WTC11 (cell line): ENCODE measurements around the gene CSN3.

Experiments
- ESRRA ChIP-seq: sonication (generic); formaldehyde crosslinking; IDR thresholded peaks from 2 replicates; pipeline ENCODE4 v1.8.1; 2022; ENCODE audit warnings: mild to moderate bottlenecking, missing genetic modification reagents, borderline replicate concordance
- GABPB1 ChIP-seq: sonication (generic); formaldehyde crosslinking; IDR thresholded peaks from 2 replicates; pipeline ENCODE4 v1.8.1; 2023; ENCODE audit warnings: mild to moderate bottlenecking, missing genetic modification reagents
- MYBL2 ChIP-seq: sonication (generic); formaldehyde crosslinking; IDR thresholded peaks from 2 replicates; pipeline ENCODE4 v1.8.1; 2023; ENCODE audit warnings: mild to moderate bottlenecking, moderate library complexity, missing genetic modification reagents
- NR1H2 ChIP-seq: sonication (generic); formaldehyde crosslinking; IDR thresholded peaks from 2 replicates; pipeline ENCODE4 v1.9.0; 2021; ENCODE audit warnings: mild to moderate bottlenecking, moderate library complexity, missing genetic modification reagents
- RELA ChIP-seq: sonication (generic); formaldehyde crosslinking; IDR thresholded peaks from 2 replicates; pipeline ENCODE4 v1.8.1; 2022; ENCODE audit warnings: missing genetic modification reagents, mild to moderate bottlenecking, borderline replicate concordance
- SMAD4 ChIP-seq: sonication (generic); formaldehyde crosslinking; IDR thresholded peaks from 2 replicates; pipeline ENCODE4 v1.8.0; 2022; ENCODE audit warnings: mild to moderate bottlenecking, missing genetic modification reagents
- ZBTB21 ChIP-seq: sonication (generic); formaldehyde crosslinking; IDR thresholded peaks from 2 replicates; pipeline ENCODE4 v1.8.1; 2023; ENCODE audit warnings: mild to moderate bottlenecking, missing genetic modification reagents, borderline replicate concordance
- ZNF263 ChIP-seq: sonication (generic); formaldehyde crosslinking; IDR thresholded peaks from 2 replicates; pipeline ENCODE4 v1.8.1; 2022; ENCODE audit warnings: low read depth, mild to moderate bottlenecking, moderate library complexity, missing genetic modification reagents
- TF ChIP-seq, protein P1 (sequence below): fragments of 200-600 bp; IDR thresholded peaks from 2 replicates; pipeline ENCODE4 v1.8.0; 2022; ENCODE audit warnings: antibody characterized with exemption
- TF ChIP-seq, protein P2 (sequence below): sonication (generic); formaldehyde crosslinking; IDR thresholded peaks from 2 replicates; pipeline ENCODE4 v1.8.1; 2023; ENCODE audit warnings: mild to moderate bottlenecking, missing genetic modification reagents, moderate library complexity
- TF ChIP-seq, protein P3 (sequence below): sonication (generic); formaldehyde crosslinking; conservative IDR thresholded peaks from 2 replicates; pipeline ENCODE4 v1.8.1; 2023; ENCODE audit warnings: mild to moderate bottlenecking, low read depth, missing genetic modification reagents, moderate library complexity
- TF ChIP-seq, protein P4 (sequence below): sonication (generic); formaldehyde crosslinking; IDR thresholded peaks from 2 replicates; pipeline ENCODE4 v1.8.1; 2023; ENCODE audit warnings: mild to moderate bottlenecking, missing genetic modification reagents, moderate library complexity
- TF ChIP-seq, protein P5 (sequence below): sonication (generic); formaldehyde crosslinking; conservative IDR thresholded peaks from 2 replicates; pipeline ENCODE4 v1.8.1; 2022; ENCODE audit warnings: mild to moderate bottlenecking, missing genetic modification reagents

DNA sequence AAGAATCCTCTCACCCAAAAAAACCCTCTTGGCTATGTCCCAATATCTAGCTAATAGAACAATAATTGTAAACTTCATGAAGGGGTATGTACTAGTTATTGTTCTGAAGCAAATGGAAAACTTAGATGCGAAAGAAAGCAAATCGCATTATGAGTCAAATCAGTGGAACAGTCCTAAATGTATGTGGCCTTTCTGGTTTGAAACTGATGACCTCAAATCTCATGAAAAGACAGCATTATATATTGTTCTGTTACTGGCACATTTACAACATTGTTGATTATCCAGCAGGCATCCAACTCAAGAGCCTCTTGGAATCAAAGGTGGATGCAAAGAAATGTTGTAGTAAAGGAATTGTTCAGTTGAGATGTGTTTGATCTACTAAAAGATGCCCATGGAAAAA is 34.7 kb downstream of the CSN3 start:
- no peak for TF ChIP-seq GABPB1
- TF ChIP-seq, protein P1, sequence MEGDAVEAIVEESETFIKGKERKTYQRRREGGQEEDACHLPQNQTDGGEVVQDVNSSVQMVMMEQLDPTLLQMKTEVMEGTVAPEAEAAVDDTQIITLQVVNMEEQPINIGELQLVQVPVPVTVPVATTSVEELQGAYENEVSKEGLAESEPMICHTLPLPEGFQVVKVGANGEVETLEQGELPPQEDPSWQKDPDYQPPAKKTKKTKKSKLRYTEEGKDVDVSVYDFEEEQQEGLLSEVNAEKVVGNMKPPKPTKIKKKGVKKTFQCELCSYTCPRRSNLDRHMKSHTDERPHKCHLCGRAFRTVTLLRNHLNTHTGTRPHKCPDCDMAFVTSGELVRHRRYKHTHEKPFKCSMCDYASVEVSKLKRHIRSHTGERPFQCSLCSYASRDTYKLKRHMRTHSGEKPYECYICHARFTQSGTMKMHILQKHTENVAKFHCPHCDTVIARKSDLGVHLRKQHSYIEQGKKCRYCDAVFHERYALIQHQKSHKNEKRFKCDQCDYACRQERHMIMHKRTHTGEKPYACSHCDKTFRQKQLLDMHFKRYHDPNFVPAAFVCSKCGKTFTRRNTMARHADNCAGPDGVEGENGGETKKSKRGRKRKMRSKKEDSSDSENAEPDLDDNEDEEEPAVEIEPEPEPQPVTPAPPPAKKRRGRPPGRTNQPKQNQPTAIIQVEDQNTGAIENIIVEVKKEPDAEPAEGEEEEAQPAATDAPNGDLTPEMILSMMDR, result no peak
- no peak for TF ChIP-seq RELA (CRISPR knock-in tag)
- TF ChIP-seq, protein P2, sequence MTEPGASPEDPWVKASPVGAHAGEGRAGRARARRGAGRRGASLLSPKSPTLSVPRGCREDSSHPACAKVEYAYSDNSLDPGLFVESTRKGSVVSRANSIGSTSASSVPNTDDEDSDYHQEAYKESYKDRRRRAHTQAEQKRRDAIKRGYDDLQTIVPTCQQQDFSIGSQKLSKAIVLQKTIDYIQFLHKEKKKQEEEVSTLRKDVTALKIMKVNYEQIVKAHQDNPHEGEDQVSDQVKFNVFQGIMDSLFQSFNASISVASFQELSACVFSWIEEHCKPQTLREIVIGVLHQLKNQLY (CRISPR knock-in tag), result no peak
- TF ChIP-seq, protein P3, sequence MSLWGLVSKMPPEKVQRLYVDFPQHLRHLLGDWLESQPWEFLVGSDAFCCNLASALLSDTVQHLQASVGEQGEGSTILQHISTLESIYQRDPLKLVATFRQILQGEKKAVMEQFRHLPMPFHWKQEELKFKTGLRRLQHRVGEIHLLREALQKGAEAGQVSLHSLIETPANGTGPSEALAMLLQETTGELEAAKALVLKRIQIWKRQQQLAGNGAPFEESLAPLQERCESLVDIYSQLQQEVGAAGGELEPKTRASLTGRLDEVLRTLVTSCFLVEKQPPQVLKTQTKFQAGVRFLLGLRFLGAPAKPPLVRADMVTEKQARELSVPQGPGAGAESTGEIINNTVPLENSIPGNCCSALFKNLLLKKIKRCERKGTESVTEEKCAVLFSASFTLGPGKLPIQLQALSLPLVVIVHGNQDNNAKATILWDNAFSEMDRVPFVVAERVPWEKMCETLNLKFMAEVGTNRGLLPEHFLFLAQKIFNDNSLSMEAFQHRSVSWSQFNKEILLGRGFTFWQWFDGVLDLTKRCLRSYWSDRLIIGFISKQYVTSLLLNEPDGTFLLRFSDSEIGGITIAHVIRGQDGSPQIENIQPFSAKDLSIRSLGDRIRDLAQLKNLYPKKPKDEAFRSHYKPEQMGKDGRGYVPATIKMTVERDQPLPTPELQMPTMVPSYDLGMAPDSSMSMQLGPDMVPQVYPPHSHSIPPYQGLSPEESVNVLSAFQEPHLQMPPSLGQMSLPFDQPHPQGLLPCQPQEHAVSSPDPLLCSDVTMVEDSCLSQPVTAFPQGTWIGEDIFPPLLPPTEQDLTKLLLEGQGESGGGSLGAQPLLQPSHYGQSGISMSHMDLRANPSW (CRISPR knock-in tag), result no peak
- TF ChIP-seq ZNF263 (CRISPR knock-in tag), result no peak
- TF ChIP-seq, protein P4, sequence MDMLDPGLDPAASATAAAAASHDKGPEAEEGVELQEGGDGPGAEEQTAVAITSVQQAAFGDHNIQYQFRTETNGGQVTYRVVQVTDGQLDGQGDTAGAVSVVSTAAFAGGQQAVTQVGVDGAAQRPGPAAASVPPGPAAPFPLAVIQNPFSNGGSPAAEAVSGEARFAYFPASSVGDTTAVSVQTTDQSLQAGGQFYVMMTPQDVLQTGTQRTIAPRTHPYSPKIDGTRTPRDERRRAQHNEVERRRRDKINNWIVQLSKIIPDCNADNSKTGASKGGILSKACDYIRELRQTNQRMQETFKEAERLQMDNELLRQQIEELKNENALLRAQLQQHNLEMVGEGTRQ (CRISPR knock-in tag), result no peak
- no peak for TF ChIP-seq SMAD4 (CRISPR knock-in tag)
- TF ChIP-seq ZBTB21 (CRISPR knock-in tag), result no peak
- no peak for TF ChIP-seq MYBL2
- no peak for TF ChIP-seq NR1H2 (CRISPR knock-in tag)
- no peak for TF ChIP-seq ESRRA (CRISPR knock-in tag)
- TF ChIP-seq, protein P5, sequence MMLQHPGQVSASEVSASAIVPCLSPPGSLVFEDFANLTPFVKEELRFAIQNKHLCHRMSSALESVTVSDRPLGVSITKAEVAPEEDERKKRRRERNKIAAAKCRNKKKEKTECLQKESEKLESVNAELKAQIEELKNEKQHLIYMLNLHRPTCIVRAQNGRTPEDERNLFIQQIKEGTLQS, result no peak
